ENCODE data around the gene TULP4. TPM values are rescaled to one million over a fixed set of nuclear protein-coding genes. Genes with fewer than 3 reads are reported as not detected.

The TULP4 gene
- polyA plus RNA-seq, 2 donors = 3.5 to 7.6 TPM

GRCh38 chr6:158539881-158540280 is 227.6 kb downstream of the TULP4 start:
- H3K4me1 ChIP-seq (ENCODE audit: control insufficient read depth in 2 of 2, insufficient read depth in 2 of 2, low read length in 1 of 2) = peaks cover 2 to 12% of the 10 kb centered on the region in 2 donors
- H3K4me3 ChIP-seq (ENCODE audit: low read depth in 1 of 2, low read length in 2 of 2) = no peak overlapping the region
- no peak overlapping the region for H3K27ac ChIP-seq (ENCODE audit: low read depth in 2 of 2, low read length in 1 of 2)
- 82 to 86% methylated on average over 6 of the region's 6 CpGs for WGBS, 2 donors
- H3K9me3 ChIP-seq (ENCODE audit: control insufficient read depth in 2 of 2, insufficient read depth in 1 of 2, low read depth in 1 of 2, low read length in 1 of 2) = no peaks in the 10 kb centered on the region
- peaks cover 0 to 11% of the 10 kb centered on the region in 2 donors for H3K27me3 ChIP-seq (ENCODE audit: control insufficient read depth in 1 of 2, insufficient read depth in 2 of 2, low read length in 2 of 2)
- H3K36me3 ChIP-seq (ENCODE audit: control insufficient read depth in 2 of 2, insufficient read depth in 2 of 2, low read length in 1 of 2) = no peaks in the 10 kb centered on the region

- H3K27me3 ChIP-seq (ENCODE audit: control insufficient read depth in 1 of 2, insufficient read depth in 2 of 2, low read length in 2 of 2) = no peaks in the 10 kb centered on the region
- peaks cover 0 to 2% of the 10 kb centered on the region in 2 donors for H3K4me1 ChIP-seq (ENCODE audit: control insufficient read depth in 2 of 2, insufficient read depth in 2 of 2, low read length in 1 of 2)
- no peaks in the 10 kb centered on the region for H3K9me3 ChIP-seq (ENCODE audit: control insufficient read depth in 2 of 2, insufficient read depth in 1 of 2, low read depth in 1 of 2, low read length in 1 of 2)
- peak overlapping the region in 1 of 2 donors; percentile 61 for H3K27ac ChIP-seq (ENCODE audit: low read depth in 2 of 2, low read length in 1 of 2)
- H3K4me3 ChIP-seq (ENCODE audit: low read depth in 1 of 2, low read length in 2 of 2) = no peak overlapping the region
- WGBS, 2 donors = 74 to 75% methylated on average over 12 of the region's 12 CpGs
- H3K36me3 ChIP-seq (ENCODE audit: control insufficient read depth in 2 of 2, insufficient read depth in 2 of 2, low read length in 1 of 2) = no peaks in the 10 kb centered on the region
These were observed 231.4 kb downstream of the TULP4 start for GRCh38 chr6:158543606-158544185.

- peaks cover 0 to 2% of the 10 kb centered on the region in 2 donors for H3K4me1 ChIP-seq (ENCODE audit: control insufficient read depth in 2 of 2, insufficient read depth in 2 of 2, low read length in 1 of 2)
- H3K4me3 ChIP-seq (ENCODE audit: low read depth in 1 of 2, low read length in 2 of 2) = no peak overlapping the region
- 87 to 89% methylated on average over 12 of the region's 12 CpGs for WGBS, 2 donors
- no peaks in the 10 kb centered on the region for H3K9me3 ChIP-seq (ENCODE audit: control insufficient read depth in 2 of 2, insufficient read depth in 1 of 2, low read depth in 1 of 2, low read length in 1 of 2)
- no peaks in the 10 kb centered on the region for H3K36me3 ChIP-seq (ENCODE audit: control insufficient read depth in 2 of 2, insufficient read depth in 2 of 2, low read length in 1 of 2)
- peak overlapping the region in 1 of 2 donors; percentile 61 for H3K27ac ChIP-seq (ENCODE audit: low read depth in 2 of 2, low read length in 1 of 2)
- H3K27me3 ChIP-seq (ENCODE audit: control insufficient read depth in 1 of 2, insufficient read depth in 2 of 2, low read length in 2 of 2) = no peaks in the 10 kb centered on the region
These were observed 232.2 kb downstream of the TULP4 start for GRCh38 chr6:158544428-158544827.

GRCh38 chr6:158545043-158545966 is 233.0 kb downstream of the TULP4 start:
- H3K27me3 ChIP-seq (ENCODE audit: control insufficient read depth in 1 of 2, insufficient read depth in 2 of 2, low read length in 2 of 2) = no peaks in the 10 kb centered on the region
- no peak overlapping the region for H3K4me3 ChIP-seq (ENCODE audit: low read depth in 1 of 2, low read length in 2 of 2)
- no peaks in the 10 kb centered on the region for H3K9me3 ChIP-seq (ENCODE audit: control insufficient read depth in 2 of 2, insufficient read depth in 1 of 2, low read depth in 1 of 2, low read length in 1 of 2)
- 80 to 82% methylated on average over 30 of the region's 30 CpGs for WGBS, 2 donors
- peaks cover 0 to 2% of the 10 kb centered on the region in 2 donors for H3K4me1 ChIP-seq (ENCODE audit: control insufficient read depth in 2 of 2, insufficient read depth in 2 of 2, low read length in 1 of 2)
- H3K36me3 ChIP-seq (ENCODE audit: control insufficient read depth in 2 of 2, insufficient read depth in 2 of 2, low read length in 1 of 2) = no peaks in the 10 kb centered on the region
- no peak overlapping the region for H3K27ac ChIP-seq (ENCODE audit: low read depth in 2 of 2, low read length in 1 of 2)

- H3K9me3 ChIP-seq (ENCODE audit: control insufficient read depth in 2 of 2, insufficient read depth in 1 of 2, low read depth in 1 of 2, low read length in 1 of 2) = no peaks in the 10 kb centered on the region
- no peaks in the 10 kb centered on the region for H3K27me3 ChIP-seq (ENCODE audit: control insufficient read depth in 1 of 2, insufficient read depth in 2 of 2, low read length in 2 of 2)
- no peak overlapping the region for H3K4me3 ChIP-seq (ENCODE audit: low read depth in 1 of 2, low read length in 2 of 2)
- H3K4me1 ChIP-seq (ENCODE audit: control insufficient read depth in 2 of 2, insufficient read depth in 2 of 2, low read length in 1 of 2) = peaks cover 0 to 2% of the 10 kb centered on the region in 2 donors
- no peaks in the 10 kb centered on the region for H3K36me3 ChIP-seq (ENCODE audit: control insufficient read depth in 2 of 2, insufficient read depth in 2 of 2, low read length in 1 of 2)
- 68 to 78% methylated on average over 9 of the region's 9 CpGs for WGBS, 2 donors
- no peak overlapping the region for H3K27ac ChIP-seq (ENCODE audit: low read depth in 2 of 2, low read length in 1 of 2)
These were observed 236.3 kb downstream of the TULP4 start for GRCh38 chr6:158548418-158549161.

GRCh38 chr6:158552055-158552795 is 240.0 kb downstream of the TULP4 start:
- Histone ChIP-seq H3K4me1 (ENCODE audit: control insufficient read depth in 2 of 2, insufficient read depth in 2 of 2, low read length in 1 of 2) (no peaks in the 10 kb centered on the region), H3K27me3 (ENCODE audit: control insufficient read depth in 1 of 2, insufficient read depth in 2 of 2, low read length in 2 of 2) (no peaks in the 10 kb centered on the region), H3K36me3 (ENCODE audit: control insufficient read depth in 2 of 2, insufficient read depth in 2 of 2, low read length in 1 of 2) (no peaks in the 10 kb centered on the region), H3K27ac (ENCODE audit: low read depth in 2 of 2, low read length in 1 of 2) (no peak overlapping the region), H3K4me3 (ENCODE audit: low read depth in 1 of 2, low read length in 2 of 2) (no peak overlapping the region), H3K9me3 (ENCODE audit: control insufficient read depth in 2 of 2, insufficient read depth in 1 of 2, low read depth in 1 of 2, low read length in 1 of 2) (no peaks in the 10 kb centered on the region)
- 72 to 78% methylated on average over 6 of the region's 6 CpGs for WGBS, 2 donors

GRCh38 chr6:158552796-158553138 is 240.5 kb downstream of the TULP4 start:
- Histone ChIP-seq H3K4me3 (ENCODE audit: low read depth in 1 of 2, low read length in 2 of 2) (no peak overlapping the region), H3K27me3 (ENCODE audit: control insufficient read depth in 1 of 2, insufficient read depth in 2 of 2, low read length in 2 of 2) (no peaks in the 10 kb centered on the region), H3K9me3 (ENCODE audit: control insufficient read depth in 2 of 2, insufficient read depth in 1 of 2, low read depth in 1 of 2, low read length in 1 of 2) (no peaks in the 10 kb centered on the region), H3K27ac (ENCODE audit: low read depth in 2 of 2, low read length in 1 of 2) (no peak overlapping the region), H3K4me1 (ENCODE audit: control insufficient read depth in 2 of 2, insufficient read depth in 2 of 2, low read length in 1 of 2) (no peaks in the 10 kb centered on the region), H3K36me3 (ENCODE audit: control insufficient read depth in 2 of 2, insufficient read depth in 2 of 2, low read length in 1 of 2) (no peaks in the 10 kb centered on the region)
- WGBS, 2 donors = 91 to 92% methylated on average over 5 of the region's 5 CpGs

- Histone ChIP-seq H3K4me1 (ENCODE audit: control insufficient read depth in 2 of 2, insufficient read depth in 2 of 2, low read length in 1 of 2) (no peaks in the 10 kb centered on the region), H3K9me3 (ENCODE audit: control insufficient read depth in 2 of 2, insufficient read depth in 1 of 2, low read depth in 1 of 2, low read length in 1 of 2) (no peaks in the 10 kb centered on the region), H3K27ac (ENCODE audit: low read depth in 2 of 2, low read length in 1 of 2) (no peak overlapping the region), H3K36me3 (ENCODE audit: control insufficient read depth in 2 of 2, insufficient read depth in 2 of 2, low read length in 1 of 2) (no peaks in the 10 kb centered on the region), H3K27me3 (ENCODE audit: control insufficient read depth in 1 of 2, insufficient read depth in 2 of 2, low read length in 2 of 2) (no peaks in the 10 kb centered on the region), H3K4me3 (ENCODE audit: low read depth in 1 of 2, low read length in 2 of 2) (no peak overlapping the region)
- 76 to 84% methylated on average over 4 of the region's 4 CpGs for WGBS, 2 donors
These were observed 242.5 kb downstream of the TULP4 start for GRCh38 chr6:158554611-158555361.
